Measurements from ENCODE around the gene DUT.

GRCh38 chr15:48361685-48362084, 30.5 kb downstream of the DUT start:
- no peak for TF ChIP-seq CTCF (conservative IDR thresholded peaks at IDR 0.05)
- TF ChIP-seq EZH2 (IDR thresholded peaks at IDR 0.05; ENCODE audit: low read depth), result no peak
